OCI-LY7 (cell line): Measurements from ENCODE around the gene EIF4G3. TPM values are rescaled to one million over a fixed set of nuclear protein-coding genes. Genes with fewer than 3 reads are reported as not detected.

ENCODE experiments used
- BruUV-seq: library from RNA; stranded (reverse); fragments of 400-500 nt; replicated peaks from 2 replicates; lab custom pipeline; 2021; lab: Mats Ljungman, UMichigan
- CTCF ChIA-PET: fragments of 300-600 bp; sonication (Branson Sonifier 250); formaldehyde crosslinking; loops from one replicate; lab custom pipeline; 2022; ENCODE audit warnings: antibody characterized with exemption; ENCODE audit not compliant: unreplicated experiment; lab: Charles Lee
- POLR2A ChIA-PET: fragments of 300-600 bp; sonication (Branson Sonifier 250); formaldehyde crosslinking; loops from one replicate; lab custom pipeline; 2022; ENCODE audit warnings: antibody characterized with exemption; lab: Charles Lee
- DNase-seq: peaks from one replicate; pipeline ENCODE4 v3.0.0-alpha.2; 2015; ENCODE audit warnings: low spot score
- H2AFZ ChIP-seq: fragments of 200-600 bp; sonication (generic), shearing (Covaris generic); 2 replicates; pipeline ENCODE4 v1.6.1; 2014; ENCODE audit warnings: mild to moderate bottlenecking, antibody characterized with exemption, low read length, moderate library complexity
- H3K27ac ChIP-seq: fragments of 200-600 bp; sonication (generic); 2 replicates; pipeline ENCODE4 v1.5.1; 2014; ENCODE audit warnings: mixed run types, low read depth, mild to moderate bottlenecking, moderate library complexity, low read length, inconsistent platforms; ENCODE audit not compliant: poor library complexity, severe bottlenecking
- H3K36me3 ChIP-seq: fragments of 200-600 bp; sonication (generic); 2 replicates; pipeline ENCODE4 v1.6.1; 2014; ENCODE audit warnings: mild to moderate bottlenecking, antibody characterized with exemption, low read length, moderate library complexity, mixed read lengths; ENCODE audit not compliant: insufficient read depth
- H3K4me1 ChIP-seq: fragments of 200-600 bp; sonication (generic); 2 replicates; pipeline ENCODE4 v1.5.1; 2014; ENCODE audit warnings: mild to moderate bottlenecking, low read length; ENCODE audit not compliant: insufficient read depth, poor library complexity, severe bottlenecking
- H3K4me2 ChIP-seq: fragments of 200-600 bp; sonication (generic); 2 replicates; pipeline ENCODE4 v1.6.1; 2014; ENCODE audit warnings: mild to moderate bottlenecking, low read length
- H3K4me3 ChIP-seq: fragments of 200-600 bp; sonication (generic); 2 replicates; pipeline ENCODE4 v1.5.1; 2014; ENCODE audit warnings: mild to moderate bottlenecking, low read depth, low read length; ENCODE audit not compliant: poor library complexity, severe bottlenecking
- H3K79me2 ChIP-seq: fragments of 200-600 bp; sonication (generic); 2 replicates; pipeline ENCODE4 v1.6.1; 2016; ENCODE audit warnings: low read depth, mild to moderate bottlenecking, low read length, moderate library complexity, mixed read lengths; ENCODE audit not compliant: insufficient read depth
- H3K9me2 ChIP-seq: fragments of 200-600 bp; sonication (generic); 2 replicates; pipeline ENCODE4 v1.6.1; 2016; ENCODE audit warnings: mild to moderate bottlenecking, low read length, mixed read lengths; ENCODE audit not compliant: insufficient read depth
- H3K9me3 ChIP-seq: fragments of 200-600 bp; sonication (generic); 2 replicates; pipeline ENCODE4 v1.6.1; 2014; ENCODE audit warnings: mild to moderate bottlenecking, mixed run types, low read length, mixed read lengths
- H4K20me1 ChIP-seq: fragments of 200-600 bp; sonication (generic); 2 replicates; pipeline ENCODE4 v1.6.1; 2014; ENCODE audit warnings: mild to moderate bottlenecking, antibody characterized with exemption, low read length, moderate library complexity, mixed read lengths; ENCODE audit not compliant: insufficient read depth
- CTCF ChIP-seq: fragments of 200-600 bp; sonication (generic); conservative IDR thresholded peaks from 2 replicates; pipeline ENCODE4 v1.5.1; 2014; ENCODE audit warnings: mild to moderate bottlenecking, antibody characterized with exemption, low read length, moderate library complexity, mixed read lengths
- EZH2phosphoT487 ChIP-seq: fragments of 200-600 bp; sonication (generic); IDR thresholded peaks from 2 replicates; pipeline ENCODE4 v1.6.1; 2018; ENCODE audit warnings: low read depth, borderline replicate concordance, mild to moderate bottlenecking, mixed run types, antibody characterized with exemption, low read length, moderate library complexity, mixed read lengths
- intact Hi-C: fragments of 100-400 bp; cut with micrococcal nuclease; formaldehyde crosslinking; loops from one replicate; pipeline ENCODE4 v1.10.0; 2022; ENCODE audit not compliant: unreplicated experiment
- total RNA-seq, 2 experiments: library from RNA; depleted of rRNA in 1 of 2; stranded (reverse); fragments of >200 nt in 1 of 2; shearing (Covaris generic) in 1 of 2; gene quantifications; 2 replicates each; pipeline ENCODE4 v1.2.3, GENCODE V29; 2014 to 2022

The EIF4G3 gene
- total RNA-seq, 2 experiments from 2014 or later = 28.5 to 62.1 TPM

- intact Hi-C loops = no loop called here
- no peak overlapping the region for H3K27ac ChIP-seq
- CTCF ChIA-PET = no interaction called here
Observed at GRCh38 chr1:21021311-21021710, 155.4 kb downstream of the EIF4G3 start.

GRCh38 chr1:21020151-21020550, 156.5 kb downstream of the EIF4G3 start:
- no peak for DNase-seq
- H3K9me2 ChIP-seq = no peaks in the 10 kb centered on the region
- no peaks in the 10 kb centered on the region for H4K20me1 ChIP-seq
- H3K79me2 ChIP-seq = no peaks in the 10 kb centered on the region
- ChIA-PET CTCF (no interaction called here), POLR2A (no interaction called here)
- H2AFZ ChIP-seq = no peak overlapping the region
- H3K36me3 ChIP-seq = 0 out of 2 replicates have a peak, but pooled peaks cover under 1% of the 10 kb centered on the region
- H3K27ac ChIP-seq = no peak overlapping the region
- 0 out of 2 replicates have a peak, but pooled peaks cover under 1% of the 10 kb centered on the region for H3K9me3 ChIP-seq
- no peak overlapping the region for H3K4me3 ChIP-seq
- TF ChIP-seq EZH2phosphoT487 (no peak), CTCF (no peak)
- intact Hi-C loops = no loop called here
- no TSS peak for BruUV-seq
- H3K4me1 ChIP-seq = peaks cover 9% of the 10 kb centered on the region
- no peak overlapping the region for H3K4me2 ChIP-seq

More at GRCh38 chr1:21021311-21021710, 155.4 kb downstream of the EIF4G3 start:
- H3K36me3 ChIP-seq = 0 out of 2 replicates have a peak, but pooled peaks cover 4% of the 10 kb centered on the region
- DNase-seq = no peak
- no peak overlapping the region for H2AFZ ChIP-seq
- no peaks in the 10 kb centered on the region for H4K20me1 ChIP-seq
- H3K9me3 ChIP-seq = 0 out of 2 replicates have a peak, but pooled peaks cover 4% of the 10 kb centered on the region
- POLR2A ChIA-PET = no interaction called here
- BruUV-seq = no TSS peak
- H3K4me3 ChIP-seq = no peak overlapping the region
- H3K4me1 ChIP-seq = peaks cover 9% of the 10 kb centered on the region
- no peaks in the 10 kb centered on the region for H3K9me2 ChIP-seq
- no peaks in the 10 kb centered on the region for H3K79me2 ChIP-seq
- TF ChIP-seq EZH2phosphoT487 (no peak), CTCF (no peak)
- no peak overlapping the region for H3K4me2 ChIP-seq

- no TSS peak for BruUV-seq
- H3K4me1 ChIP-seq = peaks cover 9% of the 10 kb centered on the region
- no peak for TF ChIP-seq CTCF
- no peak for TF ChIP-seq EZH2phosphoT487
- H3K4me3 ChIP-seq = no peak overlapping the region
- no peaks in the 10 kb centered on the region for H3K79me2 ChIP-seq
- POLR2A ChIA-PET = interaction anchor here (0.8 to 1.5 kb wide), 2 partner anchors 26 to 30 kb away, joined by 3 to 5 read pairs; no protein-coding TSS in a partner anchor
- H3K9me2 ChIP-seq = no peaks in the 10 kb centered on the region
- H4K20me1 ChIP-seq = no peaks in the 10 kb centered on the region
- intact Hi-C loops = no loop called here
- DNase-seq = no peak
- no peak overlapping the region for H2AFZ ChIP-seq
- no peak overlapping the region for H3K4me2 ChIP-seq
- CTCF ChIA-PET = no interaction called here
- H3K27ac ChIP-seq = no peak overlapping the region
- no peaks in the 10 kb centered on the region for H3K36me3 ChIP-seq
- H3K9me3 ChIP-seq = no peaks in the 10 kb centered on the region
Observed at GRCh38 chr1:21018673-21019072, 158.0 kb downstream of the EIF4G3 start.
